Sciatic nerve (tissue), 2 donors: ENCODE results near the gene BAMBI. TPM values are rescaled to one million over a fixed set of nuclear protein-coding genes. Genes with fewer than 3 reads are reported as not detected.

Experiments
- ATAC-seq: fragments of 200-7000 bp; cut with Tn5 transposase; one replicate; pipeline ENCODE4 v1.9.1; 2020; ENCODE audit warnings: mild to moderate bottlenecking, moderate library complexity
- DNase-seq: peaks from one replicate; pipeline ENCODE4 v3.0.0-alpha.2; 2020; ENCODE audit warnings: low spot score
- intact Hi-C: fragments of 100-400 bp; cut with DNase I; formaldehyde crosslinking; loops from one replicate; pipeline ENCODE4 v1.14.2; 2022
- total RNA-seq: library from RNA; stranded (reverse); fragmentation: NEBNext Ultra II Directional; extraction: Animal tissue kit (Norgen Biotek cat#: 25700); gene quantifications from one replicate; pipeline ENCODE4 v1.2.1, GENCODE V29; 2021
- donor health status: DM: no; HTN: no; CAD: no.
- donor health status: DM: no; HTN: no; CAD: no.

BAMBI gene
- total RNA-seq, 1 donor from 2014 or later = 15.6 TPM

- intact Hi-C loops = no loop called here
- ATAC-seq = no peak
- DNase-seq = no peak
Observed at GRCh38 chr10:28669227-28670173, 7.8 kb upstream of the BAMBI start.

DNA sequence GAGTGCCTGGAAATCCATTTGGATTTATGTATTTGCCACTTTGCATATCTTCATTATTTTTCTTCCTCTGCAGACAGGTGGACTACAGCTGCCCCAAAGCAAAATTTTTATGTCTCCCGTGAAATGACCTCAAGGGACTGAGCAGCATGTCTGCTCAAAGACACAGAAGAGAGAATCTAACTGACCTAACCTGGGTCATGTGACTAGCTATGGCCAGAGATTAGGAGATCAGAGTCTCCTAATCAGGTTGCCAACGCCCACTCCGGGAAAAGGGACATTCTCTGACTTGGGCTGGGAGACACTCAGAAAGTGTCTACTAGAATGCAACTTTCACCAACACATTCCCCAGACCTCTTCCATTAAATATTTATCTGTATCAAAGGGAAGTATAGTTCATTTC, 2.5 kb upstream of the BAMBI start:
- no peak for ATAC-seq
- DNase-seq = no peak
- intact Hi-C loops = no loop called here

GRCh38 chr10:28676326-28676967, 874 bp upstream of the BAMBI start:
- intact Hi-C loops = no loop called here
- ATAC-seq = peak; percentile 19
- DNase-seq = no peak

DNA sequence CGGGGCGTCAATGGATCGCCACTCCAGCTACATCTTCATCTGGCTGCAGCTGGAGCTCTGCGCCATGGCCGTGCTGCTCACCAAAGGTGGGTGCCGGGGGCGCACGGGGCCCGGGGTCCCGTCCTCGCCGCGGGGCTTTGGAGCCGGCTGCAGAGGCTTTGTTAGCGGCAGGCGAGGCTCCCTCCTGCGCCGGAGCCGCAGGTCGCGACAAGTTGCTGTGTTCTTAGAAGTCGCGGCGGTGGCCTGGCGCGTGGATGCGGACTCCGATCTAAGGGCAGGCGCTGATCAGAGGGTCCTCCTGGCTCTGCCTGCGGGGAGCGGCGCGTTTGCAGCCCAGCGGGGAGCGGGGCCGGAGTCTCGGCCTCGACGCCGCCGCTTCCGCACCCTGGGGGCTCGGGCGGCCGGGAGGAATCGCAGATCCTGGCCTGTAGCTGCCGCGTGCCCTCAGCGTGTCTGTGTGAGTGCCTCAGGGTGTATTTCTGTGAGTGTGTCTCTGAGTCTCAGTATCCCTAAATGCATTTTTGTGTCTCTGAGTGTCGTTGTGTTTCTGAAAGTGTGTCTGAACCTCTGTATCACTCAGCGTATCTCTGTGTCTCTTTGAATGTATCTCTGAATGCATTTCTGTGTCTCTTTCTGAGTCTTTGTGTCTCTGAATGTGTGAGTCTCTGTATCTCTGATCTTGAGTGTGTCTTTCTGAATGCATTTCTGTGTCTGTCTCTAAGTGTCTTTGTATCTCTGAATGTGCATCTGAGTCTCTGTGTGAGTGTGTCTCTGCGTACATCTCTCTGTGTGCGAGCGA, 766 bp downstream of the BAMBI start:
- peak; percentile 10 for ATAC-seq
- intact Hi-C loops = no loop called here
- no peak for DNase-seq

DNA sequence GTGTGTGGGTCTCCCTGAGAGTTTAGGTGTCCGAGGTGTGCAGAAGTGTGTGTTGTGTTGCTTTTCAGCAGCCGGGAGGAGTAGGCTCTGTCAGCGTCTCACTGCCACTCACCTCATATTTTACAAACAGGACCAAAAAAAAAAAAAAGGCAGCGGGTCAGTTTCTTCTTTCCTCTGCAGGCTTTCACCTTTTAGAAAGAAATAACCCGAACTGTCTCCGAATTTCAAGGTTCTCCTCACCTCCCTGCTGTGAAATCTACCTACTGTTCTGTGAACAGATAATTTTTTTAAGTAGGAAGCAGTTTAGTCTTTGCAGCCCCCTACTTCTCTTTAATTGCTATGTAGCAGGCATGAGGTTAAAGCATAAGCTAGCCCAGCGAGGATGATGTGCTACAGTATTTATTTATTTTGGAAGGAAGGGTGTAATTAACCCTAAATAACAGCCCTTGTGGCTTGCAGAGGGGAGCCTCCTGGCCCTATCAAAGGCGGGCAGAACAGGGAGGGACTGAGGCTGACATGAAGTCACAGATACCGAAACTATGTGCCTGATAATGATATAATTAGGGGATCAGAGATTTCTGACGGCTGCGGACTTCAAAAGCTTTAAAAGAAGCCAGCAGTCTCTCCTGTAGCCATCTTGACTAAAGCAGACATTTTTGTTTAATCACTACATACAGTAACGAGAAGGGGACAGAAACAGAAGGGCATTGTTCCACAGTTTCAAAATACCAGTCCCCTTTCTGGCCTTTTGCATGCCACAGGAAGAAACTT, 1.6 kb downstream of the BAMBI start:
- intact Hi-C loops = no loop called here
- DNase-seq = no peak
- ATAC-seq = no peak

DNA sequence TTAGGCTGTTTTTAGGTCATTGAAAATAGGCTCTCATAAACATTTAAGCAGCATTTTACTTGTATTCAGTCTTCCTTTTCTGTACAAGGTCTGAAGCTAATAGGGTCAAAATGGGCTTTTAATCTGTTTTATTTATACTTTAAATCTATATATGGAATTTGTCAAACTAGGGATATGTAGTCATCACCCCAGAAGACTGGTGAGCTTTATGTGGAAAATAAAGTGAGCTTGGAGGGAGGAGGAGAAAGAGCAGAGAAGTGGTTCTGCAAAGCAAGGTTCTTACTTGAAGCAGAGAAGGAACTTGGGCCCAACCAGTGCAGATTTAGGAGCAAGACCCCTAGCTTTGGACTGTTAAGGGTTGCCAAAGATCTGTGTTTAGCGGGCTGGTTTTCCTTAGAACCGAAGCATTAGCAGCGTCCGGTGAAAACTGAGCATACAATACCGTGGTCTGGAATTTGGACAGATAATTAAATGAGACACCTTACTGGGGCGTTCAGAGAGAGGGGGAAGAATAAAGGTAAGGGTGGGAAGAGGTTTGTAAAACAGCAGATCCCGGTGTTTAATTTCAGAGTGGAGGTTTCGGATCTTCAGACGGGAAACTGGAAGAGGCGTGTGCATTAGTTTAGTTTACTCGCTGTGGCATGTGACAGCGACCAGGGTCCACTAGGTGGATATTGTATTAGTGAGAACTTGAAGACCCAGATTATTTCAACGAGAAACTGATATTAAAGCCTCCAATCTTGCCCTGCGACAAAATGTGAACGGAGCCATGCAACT, 2.4 kb downstream of the BAMBI start:
- ATAC-seq = no peak
- DNase-seq = no peak
- intact Hi-C loops = no loop called here

DNA sequence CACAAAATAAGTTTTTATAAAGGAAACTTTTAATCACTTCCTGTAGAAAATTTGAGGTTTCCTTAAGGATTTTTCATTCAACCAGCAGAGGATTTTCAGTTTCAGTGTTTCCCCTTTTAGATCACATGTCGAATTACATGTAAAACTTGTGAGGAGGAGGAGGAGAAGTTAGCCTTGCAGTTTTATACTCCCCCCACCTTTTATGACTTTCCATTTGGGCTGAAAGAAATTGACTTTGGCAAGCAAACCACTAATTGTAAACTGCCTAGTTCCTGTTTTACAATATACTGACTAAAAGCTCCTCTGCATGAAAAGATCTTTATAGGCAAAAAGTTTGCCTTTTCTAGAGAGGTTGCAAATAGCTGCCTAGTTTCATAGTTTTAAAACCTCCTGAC, 3.0 kb downstream of the BAMBI start:
- intact Hi-C loops = no loop called here
- no peak for ATAC-seq
- no peak for DNase-seq

DNA sequence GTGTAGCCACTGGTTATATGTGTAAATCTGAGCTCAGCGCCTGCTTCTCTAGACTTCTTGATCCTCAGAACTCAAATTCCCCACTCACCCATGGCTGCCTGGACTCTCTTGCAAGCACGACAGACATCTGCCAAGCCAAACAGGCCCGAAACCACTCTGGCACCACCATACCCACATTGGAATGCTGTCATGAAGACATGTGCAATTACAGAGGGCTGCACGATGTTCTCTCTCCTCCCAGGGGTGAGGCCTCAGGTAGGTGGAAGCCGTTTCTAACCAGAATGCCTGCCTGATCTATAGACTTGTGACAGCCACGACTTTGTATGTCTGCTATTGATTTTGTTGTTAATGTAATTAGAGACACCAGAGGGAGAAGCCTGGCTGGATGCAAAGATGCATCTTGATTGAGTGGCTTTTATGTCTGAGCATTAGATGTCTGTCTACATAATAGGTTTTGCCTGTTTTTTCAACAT, 4.0 kb downstream of the BAMBI start:
- intact Hi-C loops = no loop called here
- DNase-seq = no peak
- ATAC-seq = no peak

GRCh38 chr10:28681928-28682750, 4.8 kb downstream of the BAMBI start:
- DNase-seq (no peak), ATAC-seq (no peak)
- intact Hi-C loops = no loop called here

- no peak for ATAC-seq
- DNase-seq = no peak
- intact Hi-C loops = no loop called here
Observed at GRCh38 chr10:28684157-28684985, 7.0 kb downstream of the BAMBI start.

DNA sequence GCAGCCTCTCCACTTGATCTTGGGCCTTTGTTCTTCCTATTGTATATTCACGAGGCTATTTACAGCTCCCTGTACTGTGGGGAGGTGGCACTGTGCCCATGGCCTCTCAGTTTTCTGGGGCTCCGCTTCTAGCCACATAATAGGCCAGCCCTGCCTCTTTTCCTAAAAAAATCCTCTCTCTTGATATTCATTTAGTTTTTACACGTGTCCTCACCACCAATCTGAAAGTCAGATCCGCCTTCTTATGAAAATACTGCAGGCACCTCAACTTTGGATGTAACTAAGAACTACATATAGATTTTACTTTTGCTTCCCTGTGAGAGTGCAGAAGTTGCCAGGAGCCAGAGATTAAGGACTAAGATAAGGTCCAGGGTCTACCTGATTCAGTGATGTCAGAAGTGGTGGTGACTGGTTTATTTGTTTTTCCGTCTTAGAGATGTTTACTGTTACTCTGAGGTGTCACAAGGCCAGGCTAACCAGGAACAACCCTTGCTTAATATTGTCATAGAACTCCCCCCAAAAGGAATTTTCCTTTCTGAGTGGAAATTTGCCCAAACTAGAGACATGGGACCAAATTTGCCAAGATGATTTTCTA, 7.8 kb downstream of the BAMBI start:
- intact Hi-C loops = no loop called here
- DNase-seq (no peak), ATAC-seq (no peak)

GRCh38 chr10:28685717-28686116, 8.4 kb downstream of the BAMBI start:
- intact Hi-C loops = no loop called here
- DNase-seq (no peak), ATAC-seq (no peak)

DNA sequence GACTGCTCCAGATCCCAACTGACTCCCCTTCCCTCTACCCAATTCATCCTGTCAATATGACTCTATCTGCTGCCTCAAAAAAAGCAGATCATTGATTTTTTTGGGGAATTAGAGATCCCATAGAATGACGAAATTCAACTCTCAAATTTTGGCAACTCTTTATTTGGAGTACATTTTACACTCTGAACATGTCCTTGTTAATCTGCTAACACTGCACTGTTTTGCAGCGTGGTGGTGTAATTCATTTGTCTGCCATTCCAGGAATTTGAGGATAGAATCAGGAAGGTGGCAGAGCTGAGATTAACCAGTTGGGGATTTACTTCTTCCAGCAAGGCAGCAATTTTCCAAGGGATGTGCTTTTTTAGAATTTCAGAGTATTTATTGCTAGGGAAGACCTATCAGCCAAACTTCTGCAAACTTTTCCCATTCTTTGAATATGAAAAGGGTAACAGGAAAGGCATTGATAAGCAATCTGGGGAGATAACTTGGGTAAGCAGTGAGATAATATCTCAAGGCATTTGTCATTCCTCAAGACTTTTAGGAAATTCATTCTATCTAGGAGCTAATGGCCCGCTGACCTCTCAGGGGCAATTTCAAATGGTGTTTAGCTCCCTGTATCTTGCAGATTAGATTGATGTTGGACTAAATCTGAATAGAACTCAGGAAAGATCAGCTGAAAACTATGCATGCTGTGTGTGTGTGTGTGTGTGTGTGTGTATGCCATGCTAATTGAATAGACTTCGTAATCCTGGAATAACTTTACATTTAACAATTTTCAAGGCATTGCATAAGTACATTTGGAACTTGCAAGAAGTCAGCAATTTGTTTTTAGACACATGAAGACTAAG, 9.7 kb downstream of the BAMBI start:
- intact Hi-C loops = no loop called here
- ATAC-seq (peak; percentile 29), DNase-seq (no peak)

DNA sequence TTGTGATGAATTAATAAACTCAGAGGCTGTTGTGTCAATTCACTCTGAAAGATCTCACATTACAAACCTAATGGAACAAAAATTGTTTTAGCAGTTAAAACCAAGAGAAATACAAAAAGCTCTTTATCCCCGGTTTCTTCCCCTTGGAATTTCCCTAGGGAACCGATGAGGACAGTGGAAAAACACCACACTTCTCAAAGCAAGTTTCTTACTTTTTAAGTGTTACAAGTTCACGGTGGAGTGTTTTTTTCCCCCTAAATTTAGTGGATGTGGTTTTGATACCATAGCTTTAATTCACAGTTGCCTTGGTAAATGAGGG, 10.3 kb downstream of the BAMBI start:
- DNase-seq (no peak), ATAC-seq (peak; percentile 77)
- intact Hi-C loops = no loop called here

- ATAC-seq (no peak), DNase-seq (no peak)
- intact Hi-C loops = no loop called here
Observed at GRCh38 chr10:28690545-28690944, 13.2 kb downstream of the BAMBI start.
